ENCODE measurements around the gene PPAN.

GRCh38 chr19:10120538-10121189 is 14.5 kb downstream of the PPAN start:
- no peak for TF ChIP-seq POLR2A (IDR thresholded peaks at IDR 0.05)
- no peak for TF ChIP-seq CTCF (IDR thresholded peaks at IDR 0.05)
- TF ChIP-seq EP300 (IDR thresholded peaks at IDR 0.05) = peak in 1 of 2 donors; percentile 21

Data from tibial nerve (tissue), 4 donors.